AG08395 (cell line): ENCODE results near the gene ZGRF1.
"Not testable (repeated sequence)": the region's sequence is repeated elsewhere in the genome, so short reads cannot be mapped to it uniquely, and the experiment has no call there.

ENCODE experiments used
- DNase-seq: peaks from one replicate; pipeline ENCODE4 v3.0.0; 2012; ENCODE audit warnings: mixed read lengths, low spot score

ZGRF1 gene

DNA sequence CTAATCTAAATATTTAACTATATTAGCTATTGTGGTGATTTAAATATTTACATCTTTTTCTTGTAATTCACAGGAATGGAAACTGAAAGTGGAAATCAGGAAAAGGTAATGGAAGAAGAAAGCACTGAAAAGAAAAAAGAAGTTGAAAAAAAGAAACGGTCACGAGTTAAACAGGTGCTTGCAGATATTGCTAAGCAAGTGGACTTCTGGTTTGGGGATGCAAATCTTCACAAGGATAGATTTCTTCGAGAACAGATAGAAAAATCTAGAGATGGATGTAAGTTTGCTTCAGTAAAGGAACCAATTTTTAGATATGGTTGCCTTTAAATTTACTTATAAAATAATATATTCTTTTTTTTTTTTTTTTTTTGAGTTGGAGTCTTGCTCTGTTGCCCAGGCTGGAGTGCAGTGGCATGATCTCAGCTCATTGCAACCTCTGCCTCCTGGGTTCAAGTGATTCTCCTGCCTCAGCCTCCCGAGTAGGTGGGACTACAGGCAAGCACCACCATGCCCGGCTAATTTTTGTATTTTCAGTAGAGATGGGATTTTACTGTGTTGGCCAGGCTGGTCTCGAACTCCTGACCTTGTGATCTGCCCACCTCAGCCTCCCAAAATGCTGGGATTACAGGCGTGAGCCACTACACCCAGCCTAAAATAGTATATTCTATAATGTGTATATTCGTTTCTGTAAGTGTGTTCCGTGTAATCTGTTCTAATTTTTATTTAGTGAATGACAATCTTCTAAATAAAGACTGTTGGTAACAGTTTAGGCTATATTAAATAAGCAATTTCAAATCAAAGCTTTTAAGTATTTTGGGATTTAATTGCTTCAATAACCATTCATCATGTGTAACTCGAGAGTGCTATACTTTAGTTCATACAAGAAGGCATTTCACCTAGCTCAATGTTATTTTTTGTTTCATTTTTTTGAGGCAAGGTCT lies 8.2 kb upstream of the ZGRF1 start:
- DNase-seq, result not testable (repeated sequence)

DNA sequence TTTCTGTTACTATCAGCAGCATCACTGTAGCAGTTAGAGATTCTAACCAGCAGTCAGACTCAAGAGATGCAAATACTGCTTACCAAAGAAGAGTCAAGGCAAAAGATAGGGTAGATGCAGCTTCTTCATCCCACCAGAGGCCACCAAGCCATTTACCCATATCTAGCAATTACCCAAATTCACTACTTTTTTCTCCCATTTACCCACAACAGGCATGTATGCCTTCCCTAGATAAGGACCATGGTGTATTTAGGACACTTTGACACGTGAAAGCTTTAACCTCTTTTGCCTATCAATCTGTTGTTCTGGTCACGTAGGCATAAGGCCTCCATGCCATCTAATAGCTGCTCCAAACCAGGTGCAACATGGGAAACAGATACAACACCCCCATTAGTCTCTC lies 5.8 kb upstream of the ZGRF1 start:
- DNase-seq, result no peak

DNA sequence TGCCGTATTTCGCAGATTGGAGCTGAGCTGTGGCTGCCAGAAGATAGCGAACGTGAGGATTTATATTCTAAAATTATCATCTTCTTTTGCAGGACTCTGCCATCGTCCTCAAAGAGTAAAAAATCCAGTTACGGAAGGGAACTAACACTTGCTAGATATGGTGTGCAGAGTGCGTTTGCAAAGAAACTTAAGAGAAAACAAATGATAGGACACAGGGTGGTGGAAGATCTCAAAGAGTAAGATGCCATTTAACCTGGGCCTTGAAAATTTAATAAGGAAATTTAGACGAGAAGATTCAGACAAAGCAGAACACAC lies 800 bp upstream of the ZGRF1 start:
- DNase-seq, result no peak

DNA sequence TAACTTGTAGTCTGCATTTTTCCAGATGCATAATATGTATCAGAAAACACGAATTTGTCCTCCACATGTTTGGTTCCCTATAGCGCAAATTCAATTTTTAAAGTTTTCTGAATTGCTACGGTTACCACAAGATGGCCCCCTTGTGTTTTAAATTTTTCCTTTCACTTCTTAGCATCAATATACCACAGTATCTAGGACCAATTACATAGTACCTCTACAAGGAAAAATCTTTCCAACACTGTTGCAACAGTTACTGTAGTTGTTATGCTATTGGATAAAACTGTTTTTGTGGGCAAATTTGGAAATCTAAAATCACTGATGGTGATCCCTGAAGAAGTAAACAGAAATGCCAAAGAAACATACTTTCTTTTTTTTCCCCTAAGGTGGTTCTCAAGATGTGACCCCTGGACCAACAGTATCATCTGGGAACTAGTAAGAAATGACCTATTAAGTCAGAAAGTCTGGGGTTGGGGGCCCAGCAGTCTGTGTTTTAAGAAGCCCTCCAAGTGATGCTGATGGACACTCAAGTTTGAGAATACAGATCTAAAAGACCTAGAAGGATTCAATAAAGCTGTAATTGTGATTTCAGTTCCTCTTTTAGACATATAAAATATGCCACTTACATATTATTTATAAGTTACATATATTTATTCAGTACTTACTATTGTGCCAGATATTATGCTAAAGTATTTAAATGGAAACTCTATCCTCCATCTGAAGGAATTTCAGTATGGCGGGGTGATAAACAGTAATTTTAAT lies 3.1 kb downstream of the ZGRF1 start:
- DNase-seq, result peak; percentile 39

DNA sequence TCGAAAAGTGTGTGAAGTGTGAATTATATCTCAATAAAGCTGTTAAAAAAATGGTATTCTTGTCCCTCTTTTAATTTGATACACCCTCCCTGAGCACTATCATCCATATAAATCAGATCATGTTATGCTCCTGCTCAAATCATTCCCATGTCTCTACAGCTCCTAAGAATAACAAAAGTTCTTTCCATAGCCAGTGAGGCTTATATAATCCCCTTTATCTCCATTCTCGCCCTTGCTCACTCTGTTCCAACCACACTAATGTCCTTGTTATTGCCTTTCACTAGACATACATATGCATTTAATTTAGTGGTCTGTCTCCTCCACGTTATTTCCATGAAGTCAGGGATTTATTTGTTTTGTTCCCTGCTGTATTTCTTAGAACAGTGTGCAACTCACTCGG lies 10.5 kb downstream of the ZGRF1 start:
- DNase-seq, result no peak

DNA sequence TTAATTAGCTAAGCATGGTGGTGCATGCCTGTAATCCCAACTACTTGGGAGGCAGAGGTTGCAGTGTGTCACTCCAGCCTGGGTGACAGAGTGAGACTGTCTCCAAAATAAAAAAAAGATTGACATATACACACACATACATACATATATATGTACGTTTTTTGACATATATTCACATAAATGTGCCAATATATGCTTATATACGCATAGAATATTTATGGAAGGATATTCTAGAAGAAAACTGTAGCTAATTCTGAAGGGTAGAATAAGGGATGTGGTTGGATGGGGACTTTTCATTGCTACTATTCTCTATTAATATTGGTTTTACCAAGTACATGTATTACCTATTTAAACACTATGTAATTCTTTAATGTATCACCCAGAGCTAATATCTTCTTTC lies 19.7 kb downstream of the ZGRF1 start:
- DNase-seq, result no peak

DNA sequence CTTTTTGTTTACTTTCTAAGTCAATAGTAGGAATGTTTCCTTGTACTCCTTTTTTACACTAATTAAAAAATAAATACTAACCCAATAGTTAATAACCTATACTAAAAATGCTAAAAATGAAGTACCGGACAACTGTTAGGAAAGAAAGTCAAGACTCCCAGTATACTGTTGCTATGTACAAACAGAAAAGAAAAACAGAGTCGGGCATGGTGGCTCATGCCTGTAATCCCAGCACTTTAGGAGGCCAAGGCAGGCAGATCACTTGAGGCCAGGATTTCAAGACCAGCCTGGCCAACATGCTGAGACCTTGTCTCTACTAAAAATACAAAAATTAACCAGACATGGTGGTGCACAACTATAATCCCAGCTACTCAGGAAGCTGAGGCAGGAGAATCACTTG lies 23.9 kb downstream of the ZGRF1 start:
- DNase-seq, result not testable (repeated sequence)

DNA sequence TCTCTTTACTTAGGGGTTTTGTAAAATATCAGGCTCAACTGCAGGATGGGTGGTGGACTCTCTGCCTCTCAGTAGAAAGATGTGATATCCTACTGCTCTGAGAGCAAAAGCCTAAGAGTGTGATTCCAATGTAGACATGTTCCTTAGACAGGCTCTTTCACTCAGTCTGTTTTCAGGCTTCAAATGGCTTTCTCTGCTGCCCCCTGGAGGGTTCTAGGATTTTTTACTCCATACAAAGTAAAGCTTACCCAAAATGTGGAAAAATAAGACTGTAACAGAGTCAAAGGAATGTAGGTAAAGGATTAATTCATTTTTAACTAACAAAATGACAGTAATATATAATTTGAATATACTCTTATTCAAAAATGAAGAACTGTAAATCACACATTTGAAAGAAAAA lies 32.1 kb downstream of the ZGRF1 start:
- peak; percentile 83 for DNase-seq

DNA sequence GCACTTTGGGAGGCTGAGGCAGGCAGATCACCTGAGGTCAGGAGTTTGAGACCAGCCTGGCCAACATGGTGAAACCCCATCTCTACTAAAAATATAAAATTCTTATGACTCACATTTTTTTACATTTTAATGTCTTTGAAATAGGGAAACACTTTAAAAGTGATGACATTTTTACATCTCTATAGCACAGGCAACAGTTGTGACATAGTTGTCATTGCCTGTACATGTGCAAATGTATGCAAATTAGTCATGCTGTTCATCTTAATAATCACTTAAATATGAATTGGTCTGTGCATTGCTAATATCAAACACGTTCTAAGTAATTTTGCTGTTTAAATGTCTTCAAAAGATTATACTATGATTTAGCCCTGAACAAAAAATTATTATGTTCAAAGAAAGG lies 41.7 kb downstream of the ZGRF1 start:
- DNase-seq, result no peak

DNA sequence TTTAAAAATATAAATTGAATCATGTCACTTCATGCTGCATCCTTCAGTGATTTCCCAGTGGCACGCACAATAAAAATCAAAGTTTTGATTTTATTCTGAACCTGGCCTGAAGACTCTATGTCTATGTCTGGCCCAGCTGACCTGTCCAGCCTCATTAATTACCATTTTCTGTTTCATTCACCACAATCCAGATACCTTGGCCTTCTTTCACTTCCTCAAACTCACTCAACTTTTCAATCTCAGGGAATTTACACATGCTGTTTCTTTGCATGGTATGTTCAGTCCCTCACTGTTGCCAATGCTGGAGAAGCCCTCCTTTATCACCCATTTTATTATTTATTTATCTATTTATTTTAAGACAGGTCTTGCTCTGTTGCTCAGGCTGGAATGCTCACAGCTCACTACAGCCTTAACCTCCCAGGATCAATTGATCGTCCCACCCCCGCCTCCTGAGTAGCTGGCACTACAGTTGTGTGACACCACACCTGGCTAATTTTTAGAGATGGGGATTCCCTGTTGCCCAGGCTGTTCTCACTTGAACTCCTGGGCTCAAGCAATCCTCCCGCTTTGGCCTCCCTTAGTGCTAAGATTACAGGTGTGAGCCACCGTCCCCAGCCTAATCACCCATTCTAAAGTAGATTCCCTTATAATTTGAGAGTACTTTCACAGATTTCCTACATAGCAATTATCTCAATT lies 43.1 kb downstream of the ZGRF1 start:
- DNase-seq, result no peak

DNA sequence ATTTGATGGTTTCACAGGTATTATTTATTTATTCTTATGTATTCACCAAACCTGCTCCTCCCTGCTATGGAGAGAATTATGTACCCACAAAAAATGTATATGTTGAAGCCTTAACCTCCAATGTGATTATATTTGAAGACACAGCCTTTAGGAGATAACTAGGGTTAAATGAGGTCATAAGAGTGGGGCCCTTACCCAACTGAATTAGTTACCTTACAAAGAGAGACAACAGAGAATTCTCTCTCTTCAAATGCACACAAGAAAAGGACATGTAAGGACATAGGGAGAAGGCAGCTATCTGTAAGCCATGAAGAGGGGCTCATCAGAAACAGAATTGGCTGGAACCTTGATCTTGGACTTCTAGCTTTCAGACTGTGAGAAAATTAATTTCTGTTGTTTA lies 44.0 kb downstream of the ZGRF1 start:
- DNase-seq, result no peak

DNA sequence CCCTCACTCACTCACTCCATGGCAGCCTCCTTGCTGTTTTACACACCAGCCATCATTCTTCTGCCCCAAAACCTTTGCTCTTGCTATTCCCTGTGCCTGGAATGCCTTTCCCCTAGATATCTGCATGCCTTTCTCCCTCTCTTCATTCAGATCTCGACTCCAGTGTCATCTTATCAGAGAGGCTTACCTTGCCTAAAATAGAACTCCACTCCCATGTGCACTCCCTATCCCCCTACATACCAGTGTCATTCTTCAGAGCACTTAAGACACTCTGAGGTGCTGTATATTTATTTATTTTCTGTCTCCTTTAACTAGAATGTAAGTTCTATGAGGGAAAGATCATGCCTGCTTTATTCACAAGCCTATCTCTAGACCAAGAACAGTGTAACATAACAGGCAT lies 45.1 kb downstream of the ZGRF1 start:
- no peak for DNase-seq

DNA sequence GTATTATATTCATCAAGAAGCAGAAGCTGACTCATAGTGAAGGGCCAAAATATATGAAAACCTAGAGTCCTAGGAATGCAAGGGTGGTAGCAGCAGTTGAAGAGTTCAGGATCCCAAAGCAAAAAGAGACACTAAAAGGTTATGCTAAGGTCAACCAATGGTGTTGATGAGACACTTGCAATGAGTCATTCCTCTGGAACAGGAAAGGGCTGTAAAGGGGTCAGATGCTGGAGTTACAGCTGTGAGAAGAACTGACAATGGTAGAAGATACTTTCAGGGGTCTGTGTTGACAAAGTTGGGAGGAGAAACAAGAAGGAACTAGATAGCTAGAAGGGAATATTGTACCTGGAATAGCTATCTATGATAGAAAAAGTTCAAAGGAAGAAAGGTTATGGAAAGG lies 47.5 kb downstream of the ZGRF1 start:
- DNase-seq, result peak; percentile 13

DNA sequence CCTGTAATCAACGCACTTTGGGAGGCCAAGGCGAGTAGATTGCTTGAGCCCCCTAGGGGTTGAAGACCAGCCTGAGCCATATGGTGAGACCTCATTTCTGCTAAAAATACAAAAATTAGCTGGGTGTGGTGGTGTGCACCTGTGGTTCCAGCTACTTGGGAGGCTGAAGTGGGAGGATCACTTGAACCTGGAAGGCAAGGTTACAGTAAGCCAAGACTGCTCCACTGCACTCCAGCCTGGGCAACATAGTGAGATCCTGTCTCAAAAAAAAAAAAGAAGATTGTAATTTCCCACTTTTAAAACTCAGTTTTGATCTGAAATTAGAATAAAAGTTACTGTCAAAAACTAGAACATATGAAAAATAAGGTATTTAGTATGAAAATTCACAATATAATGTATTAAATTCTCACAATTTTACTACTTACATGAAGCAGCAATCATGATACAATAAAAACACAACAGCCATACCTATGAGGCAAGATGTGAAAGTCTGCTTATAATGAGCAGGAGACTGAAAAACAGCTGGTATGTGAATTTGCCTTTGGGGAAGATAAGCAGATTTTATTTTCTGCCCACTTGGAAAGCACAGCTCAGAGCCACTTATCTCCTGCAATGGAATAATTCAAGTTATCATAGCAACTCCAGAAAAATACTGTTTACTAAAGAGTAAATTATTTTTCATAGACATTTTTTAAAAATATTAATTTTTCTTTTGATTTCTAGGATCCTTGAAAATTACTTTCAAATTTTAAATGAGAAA lies 50.6 kb downstream of the ZGRF1 start:
- DNase-seq, result no peak

DNA sequence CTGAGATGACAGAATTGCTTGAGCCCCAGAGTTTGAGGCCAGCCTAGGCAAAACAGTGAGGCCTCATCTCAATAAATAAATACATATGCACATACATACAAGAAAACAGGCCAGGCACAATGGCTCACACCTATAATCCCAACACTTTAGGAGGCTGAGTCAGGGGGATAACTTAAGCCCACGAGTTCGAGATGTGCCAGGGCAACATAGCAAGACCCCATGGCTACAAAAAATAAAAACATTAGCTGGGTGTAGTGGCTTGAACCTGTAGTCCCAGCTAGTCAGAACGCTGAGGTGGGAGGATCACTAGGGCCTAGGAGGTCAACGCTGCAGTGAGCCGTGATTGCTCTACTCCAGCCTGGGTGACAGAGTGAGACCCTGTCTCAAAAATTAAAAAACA lies 69.2 kb downstream of the ZGRF1 start:
- no peak for DNase-seq

DNA sequence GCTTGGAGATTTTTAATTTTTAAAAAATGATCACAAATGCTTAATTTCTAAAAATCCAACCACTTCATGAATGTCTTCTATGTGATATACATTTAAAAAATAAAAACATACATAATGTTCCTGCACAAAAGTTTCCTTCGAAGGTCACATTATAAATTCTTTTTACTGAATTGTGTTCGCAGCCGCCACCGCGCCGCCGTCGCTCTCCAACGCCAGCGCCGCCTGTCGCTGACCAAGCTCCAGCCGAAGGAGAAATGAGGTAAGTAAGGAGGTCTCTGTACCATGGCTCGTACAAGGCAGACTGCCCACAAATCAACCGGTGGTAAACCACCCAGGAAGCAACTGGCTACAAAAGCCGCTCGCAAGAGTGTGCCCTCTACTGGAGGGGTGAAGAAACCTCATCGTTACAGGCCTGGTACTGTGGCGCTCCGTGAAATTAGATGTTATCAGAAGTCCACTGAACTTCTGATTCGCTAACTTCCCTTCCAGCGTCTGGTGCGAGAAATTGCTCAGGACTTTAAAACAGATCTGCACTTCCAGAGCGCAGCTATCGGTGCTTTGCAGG lies 71.9 kb downstream of the ZGRF1 start:
- DNase-seq, result no peak

DNA sequence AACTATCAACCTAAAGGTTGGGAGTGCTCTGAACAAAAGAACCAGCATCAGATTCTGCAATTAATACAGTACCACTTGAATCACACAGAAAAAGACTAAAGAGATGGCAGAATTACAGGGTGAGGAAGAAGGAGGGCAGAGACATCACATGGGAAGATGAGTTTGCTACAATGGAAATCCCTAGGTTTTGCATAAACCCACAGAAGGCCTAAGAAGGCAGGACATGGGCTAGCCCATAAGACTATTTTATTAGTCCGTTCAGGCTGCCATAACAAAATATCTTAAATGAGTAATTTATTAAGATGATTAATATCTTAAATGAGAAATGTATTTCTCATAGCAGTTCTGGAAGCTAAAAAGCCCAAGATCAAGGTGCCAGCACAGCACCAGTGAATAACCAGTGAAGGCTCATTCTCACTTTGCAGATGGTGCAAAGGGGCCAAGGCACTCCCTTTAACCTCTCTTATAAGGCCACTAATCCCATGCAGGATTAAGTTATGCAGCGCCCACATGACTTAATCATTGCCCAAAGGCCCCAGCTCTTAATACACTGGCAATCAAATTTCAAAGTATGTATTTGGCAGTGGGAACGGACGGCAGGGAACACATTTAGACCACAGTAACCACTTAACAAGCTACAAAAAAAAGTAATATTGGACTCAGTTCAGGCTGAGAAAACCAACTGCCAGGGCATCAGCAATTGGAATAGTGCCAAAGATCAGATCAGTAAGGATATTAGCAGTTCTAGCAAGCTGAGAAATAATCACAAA lies 73.1 kb downstream of the ZGRF1 start:
- no peak for DNase-seq

DNA sequence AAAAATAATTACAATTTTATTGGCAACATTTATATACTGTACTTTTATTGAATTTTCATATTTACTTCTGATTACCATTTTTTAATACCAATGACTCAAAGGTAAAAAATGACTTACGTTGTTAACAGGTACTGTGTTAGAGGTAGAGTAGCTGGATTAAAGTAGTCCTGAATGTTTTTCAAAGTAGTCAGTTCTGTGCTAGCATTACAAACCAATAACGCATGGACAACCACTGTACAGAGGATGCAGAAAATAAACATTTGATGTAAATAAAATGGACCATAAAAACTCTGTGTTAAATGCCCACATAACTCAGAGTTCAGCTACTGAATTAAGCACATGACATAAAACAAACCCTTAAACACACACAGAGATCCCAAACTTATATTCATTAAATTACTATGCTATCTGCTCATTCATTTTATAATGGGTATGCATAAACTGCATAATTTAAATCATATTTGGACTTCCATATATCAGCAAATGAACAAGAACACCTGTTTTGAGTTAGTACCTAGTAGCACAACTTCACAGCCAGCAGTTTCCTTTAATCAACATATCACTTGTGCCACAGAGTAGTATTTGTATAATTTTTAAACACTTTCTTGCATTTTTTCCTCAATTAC lies 74.3 kb downstream of the ZGRF1 start:
- DNase-seq, result no peak

DNA sequence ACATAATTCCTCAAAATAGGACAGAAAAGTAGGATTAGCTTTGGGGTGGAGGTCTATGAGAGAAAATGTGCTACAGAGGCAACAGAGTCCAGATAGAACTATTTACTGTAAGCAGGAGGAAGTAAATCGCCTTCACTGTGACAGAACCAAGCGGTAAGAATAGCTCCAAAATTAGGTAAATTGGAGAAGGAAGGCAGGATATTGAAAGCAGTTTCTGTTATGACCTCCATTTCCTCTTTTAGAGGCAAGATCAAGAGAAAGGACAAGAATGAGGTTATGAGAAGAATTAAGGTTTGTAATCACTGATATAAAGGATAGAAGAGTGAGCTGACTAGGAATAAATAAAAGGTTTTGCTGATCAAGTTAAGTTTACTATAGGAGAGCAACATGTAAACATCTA lies 76.6 kb downstream of the ZGRF1 start:
- no peak for DNase-seq

DNA sequence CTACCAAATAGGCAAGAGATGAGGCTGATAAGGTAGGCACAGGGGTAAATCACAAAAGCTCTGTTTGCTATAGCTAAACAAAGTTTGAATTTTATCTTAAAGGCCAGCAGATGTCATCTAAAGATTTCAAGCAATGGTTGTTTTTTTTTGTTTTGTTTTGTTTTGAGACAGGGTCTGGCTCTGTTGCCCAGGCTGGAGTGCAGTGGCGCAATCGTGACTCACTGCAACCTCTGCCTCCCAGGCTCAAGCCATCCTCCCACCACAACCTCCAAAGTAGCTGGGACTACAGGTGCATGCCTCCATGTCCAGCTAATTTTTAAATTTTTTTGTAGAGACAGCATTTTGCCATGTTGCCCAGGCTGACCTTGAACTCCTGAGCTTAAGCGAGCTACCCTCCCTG lies 77.7 kb downstream of the ZGRF1 start:
- no peak for DNase-seq
